Measurements from ENCODE around the gene DICER1. TPM values are rescaled to one million over a fixed set of nuclear protein-coding genes. Genes with fewer than 3 reads are reported as not detected.

The DICER1 gene
- polyA plus RNA-seq, 3 donors = 49.6 to 60.5 (median 59.2) TPM

DNA sequence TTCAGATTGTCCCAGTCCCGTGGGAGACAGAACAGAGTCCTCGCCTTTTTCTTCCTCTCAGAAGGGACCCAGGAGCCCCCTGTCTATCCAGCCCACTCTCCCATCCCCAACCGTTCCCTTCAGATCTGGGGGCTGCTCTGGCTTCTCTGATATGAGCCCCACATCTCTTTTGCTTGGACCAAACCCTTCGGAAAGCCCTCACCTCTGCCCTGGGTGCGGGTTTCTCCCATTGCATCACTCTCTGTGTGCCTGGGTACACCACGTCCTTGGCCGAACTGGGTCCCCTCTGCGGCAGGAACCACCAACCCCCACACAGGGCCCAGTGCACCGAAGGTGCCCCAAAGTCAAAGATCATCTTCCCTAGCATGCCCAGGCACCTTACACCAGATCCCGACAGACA lies 87.8 kb downstream of the DICER1 start:
- no peak for DNase-seq (ENCODE audit: extremely low read depth in 1 of 11, low read depth in 9 of 11, low spot score in 4 of 11)

DNA sequence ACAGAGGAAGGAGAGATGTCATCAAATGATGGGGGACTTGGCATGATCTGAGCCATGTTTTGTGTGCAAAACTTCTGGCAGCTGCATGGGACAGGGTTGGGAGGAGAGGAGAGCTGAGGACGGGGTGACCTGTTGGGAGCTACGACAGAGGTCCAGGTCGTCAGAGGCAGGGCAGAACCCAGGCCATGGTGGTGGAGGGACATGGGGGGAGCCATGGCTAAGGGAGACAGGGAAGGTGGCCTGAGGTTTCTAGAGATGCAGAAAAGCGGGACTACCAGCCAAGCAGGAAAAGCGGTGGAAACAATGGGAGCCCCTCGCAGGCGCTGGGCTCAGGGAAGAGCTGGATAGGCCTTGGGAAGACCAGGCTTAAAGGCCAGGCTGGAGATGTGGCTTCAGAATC lies 88.3 kb downstream of the DICER1 start:
- DNase-seq (ENCODE audit: extremely low read depth in 1 of 11, low read depth in 9 of 11, low spot score in 4 of 11) = no peak

DNA sequence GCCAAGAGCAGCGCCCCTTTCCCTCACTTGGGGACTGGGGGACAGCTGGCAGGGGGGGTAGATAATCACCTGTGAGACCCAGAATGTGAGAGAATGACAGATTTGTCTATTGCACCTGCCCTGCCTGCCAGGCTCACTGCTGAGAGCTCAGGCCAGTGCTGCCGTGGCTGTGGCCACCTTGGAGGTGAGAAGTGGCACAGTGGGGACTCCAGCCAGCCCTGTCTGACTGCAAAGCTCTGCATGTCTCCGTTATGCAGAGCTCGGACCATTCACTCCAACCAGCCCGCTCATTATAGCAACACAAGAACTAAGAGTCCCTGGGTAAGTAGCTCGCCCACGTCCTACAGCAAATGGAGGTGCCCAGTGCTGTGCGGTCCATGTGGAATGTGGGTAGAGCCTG lies 88.8 kb downstream of the DICER1 start:
- no peak for DNase-seq (ENCODE audit: extremely low read depth in 1 of 11, low read depth in 9 of 11, low spot score in 4 of 11)

DNA sequence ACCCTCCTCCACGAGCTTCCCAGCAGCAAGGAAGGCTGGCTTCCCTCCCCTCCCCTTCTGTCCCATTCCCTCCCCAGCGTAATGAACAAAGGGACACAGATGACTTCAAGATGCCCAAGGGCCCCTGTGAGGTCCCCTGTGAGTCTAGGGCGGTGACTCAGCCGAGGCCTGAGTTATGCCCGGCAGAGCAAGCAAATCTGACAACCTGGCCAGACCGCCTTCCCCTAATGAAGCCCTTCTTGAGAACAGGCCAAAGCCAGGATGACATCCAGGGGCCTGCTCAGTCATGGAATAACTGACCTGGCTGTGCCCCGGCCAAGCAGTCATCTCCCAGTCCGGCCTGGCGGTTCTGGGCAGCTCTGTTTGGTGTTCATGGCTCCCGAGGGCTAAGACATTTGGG lies 89.2 kb downstream of the DICER1 start:
- DNase-seq (ENCODE audit: extremely low read depth in 1 of 11, low read depth in 9 of 11, low spot score in 4 of 11) = no peak

DNA sequence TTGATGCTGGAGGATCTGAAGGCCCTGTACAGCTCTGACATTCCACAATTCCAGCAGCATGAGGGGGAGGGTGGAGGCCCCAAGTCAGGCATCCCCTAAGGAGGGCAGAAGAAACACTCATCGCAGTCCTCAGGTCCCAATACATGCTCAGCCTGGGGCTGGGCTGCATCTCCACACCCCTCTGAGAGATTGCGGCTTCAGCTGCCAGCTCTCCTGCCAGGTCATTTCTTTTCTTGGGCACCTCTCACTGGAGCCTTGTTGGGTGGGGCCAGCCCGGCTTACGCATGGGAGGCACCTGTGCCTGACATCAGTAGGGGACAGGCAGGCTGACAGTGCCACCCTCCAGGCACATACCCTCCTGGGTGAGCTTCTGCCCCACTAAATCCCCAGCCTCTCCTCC lies 89.8 kb downstream of the DICER1 start:
- no peak for DNase-seq (ENCODE audit: extremely low read depth in 1 of 11, low read depth in 9 of 11, low spot score in 4 of 11)

DNA sequence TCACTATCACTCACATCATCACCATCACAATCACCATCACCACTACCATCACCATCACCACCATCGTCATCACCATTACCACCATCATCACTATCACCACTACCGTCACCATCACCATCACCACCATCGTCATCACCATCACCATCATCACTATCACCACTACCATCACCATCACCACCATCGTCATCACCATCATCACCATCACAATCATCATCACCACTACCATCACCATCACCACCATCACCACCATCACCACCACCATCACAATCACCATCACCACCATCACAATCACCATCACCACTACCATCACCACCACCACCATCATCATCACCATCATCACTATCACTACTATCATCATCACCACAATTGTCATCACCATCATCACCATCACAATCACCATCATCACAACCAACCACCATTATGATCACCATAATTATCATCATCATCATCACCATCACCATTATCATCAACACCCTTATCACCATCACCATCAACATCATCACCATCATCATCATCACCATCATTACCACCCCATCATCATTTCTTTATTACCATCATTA lies 90.8 kb downstream of the DICER1 start:
- DNase-seq (ENCODE audit: extremely low read depth in 1 of 11, low read depth in 9 of 11, low spot score in 4 of 11) = no peak

DNA sequence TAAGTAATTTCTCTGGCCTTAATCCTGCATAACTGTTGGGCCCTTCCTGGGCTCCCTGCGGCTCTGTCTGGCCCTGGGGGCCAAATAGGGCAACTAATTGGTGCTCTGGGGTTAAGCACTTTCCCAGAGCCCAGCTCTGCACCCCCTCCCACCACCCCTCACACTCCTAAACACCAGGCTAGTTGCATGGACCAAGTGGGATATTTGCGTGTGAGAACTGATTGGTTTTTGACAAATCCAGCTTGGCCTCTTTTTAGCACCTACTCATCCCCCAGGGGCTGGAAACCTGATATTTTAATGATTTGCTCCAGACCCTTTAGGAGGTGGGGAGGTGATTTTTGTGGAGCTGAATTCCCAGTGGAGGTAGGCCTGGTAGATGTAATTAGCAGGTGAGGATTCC lies 91.9 kb downstream of the DICER1 start:
- DNase-seq (ENCODE audit: extremely low read depth in 1 of 11, low read depth in 9 of 11, low spot score in 4 of 11) = no peak

DNA sequence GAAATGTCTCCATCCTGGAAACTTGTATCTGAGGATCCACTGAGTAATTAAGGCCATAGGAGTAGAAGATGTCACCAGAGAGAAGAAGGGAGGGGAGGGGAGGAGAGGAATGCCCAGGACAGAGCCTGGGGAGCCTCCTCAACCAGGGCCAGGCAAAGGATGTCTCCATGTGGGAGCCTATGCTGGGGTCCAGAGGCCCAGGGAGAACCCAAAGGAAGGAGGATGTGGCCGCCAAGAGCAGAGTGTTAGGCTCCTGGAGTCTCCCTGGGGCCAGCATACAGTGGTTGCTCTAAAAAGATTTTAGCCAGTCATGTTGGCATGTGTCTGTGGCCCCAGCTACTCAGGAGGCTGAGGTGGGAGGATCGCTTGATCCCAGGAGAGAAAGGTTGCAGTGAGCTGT lies 92.6 kb downstream of the DICER1 start:
- DNase-seq (ENCODE audit: extremely low read depth in 1 of 11, low read depth in 9 of 11, low spot score in 4 of 11) = no peak

DNA sequence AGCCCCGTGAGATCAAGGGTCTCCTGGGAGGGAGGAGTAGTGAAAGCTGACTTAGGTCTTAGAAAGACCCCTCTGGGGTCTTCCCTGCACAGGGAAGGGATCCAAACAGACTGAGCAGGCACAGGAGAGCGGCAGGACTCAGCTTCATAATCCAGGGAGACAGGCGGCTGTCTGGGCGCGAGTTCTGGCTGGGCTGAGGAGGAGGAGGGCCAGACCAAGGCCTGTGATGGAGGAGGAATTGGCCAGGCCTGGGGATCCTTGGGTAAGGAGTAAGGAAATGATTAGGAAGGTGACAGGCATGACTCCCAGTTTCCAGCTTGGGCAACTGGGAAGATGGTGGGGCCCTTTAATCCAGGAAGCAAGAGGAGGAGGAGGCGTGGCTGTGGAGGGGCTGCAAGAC lies 93.1 kb downstream of the DICER1 start:
- no peak for DNase-seq (ENCODE audit: extremely low read depth in 1 of 11, low read depth in 9 of 11, low spot score in 4 of 11)

DNA sequence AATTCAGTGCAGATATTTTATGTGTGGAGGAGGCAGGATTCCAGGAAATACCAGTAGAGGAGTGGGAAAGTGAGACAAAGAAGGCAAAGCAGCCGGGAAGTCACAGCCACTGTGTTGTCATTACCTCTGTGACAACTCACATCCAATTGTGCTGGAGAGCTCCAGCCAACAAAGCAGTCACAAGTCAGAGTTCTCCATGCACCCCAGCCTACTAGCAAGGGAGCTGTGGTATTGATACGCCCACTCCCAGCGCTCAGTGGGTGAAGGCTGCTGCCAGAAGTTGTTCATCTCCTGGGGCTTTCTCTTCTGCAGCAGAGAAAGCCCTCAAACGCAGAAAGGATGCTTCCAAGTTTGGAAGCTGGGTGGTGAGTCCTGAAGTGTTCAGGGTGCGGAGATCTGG lies 93.9 kb downstream of the DICER1 start:
- DNase-seq (ENCODE audit: extremely low read depth in 1 of 11, low read depth in 9 of 11, low spot score in 4 of 11) = peak in 1 of 11 donors; percentile 10

DNA sequence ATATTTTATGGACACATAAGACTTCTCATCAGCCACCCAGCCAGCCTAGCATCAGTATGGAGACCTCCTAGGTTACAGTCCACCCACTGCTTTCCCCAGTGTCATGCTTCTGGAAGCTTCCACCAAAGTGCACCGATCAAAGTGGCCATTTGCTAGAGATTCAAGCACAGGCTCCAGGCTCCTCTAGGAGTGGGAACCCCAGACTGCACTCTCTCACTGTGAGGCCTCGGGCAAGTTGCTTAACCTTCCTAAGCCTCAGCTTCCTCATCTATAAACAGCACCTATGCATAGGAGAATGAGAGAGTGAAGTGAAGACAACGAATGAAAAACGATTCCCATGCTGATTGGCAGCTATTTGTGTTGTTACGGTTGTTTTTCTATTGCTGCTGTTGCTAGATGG lies 94.4 kb downstream of the DICER1 start:
- DNase-seq (ENCODE audit: extremely low read depth in 1 of 11, low read depth in 9 of 11, low spot score in 4 of 11) = no peak

DNA sequence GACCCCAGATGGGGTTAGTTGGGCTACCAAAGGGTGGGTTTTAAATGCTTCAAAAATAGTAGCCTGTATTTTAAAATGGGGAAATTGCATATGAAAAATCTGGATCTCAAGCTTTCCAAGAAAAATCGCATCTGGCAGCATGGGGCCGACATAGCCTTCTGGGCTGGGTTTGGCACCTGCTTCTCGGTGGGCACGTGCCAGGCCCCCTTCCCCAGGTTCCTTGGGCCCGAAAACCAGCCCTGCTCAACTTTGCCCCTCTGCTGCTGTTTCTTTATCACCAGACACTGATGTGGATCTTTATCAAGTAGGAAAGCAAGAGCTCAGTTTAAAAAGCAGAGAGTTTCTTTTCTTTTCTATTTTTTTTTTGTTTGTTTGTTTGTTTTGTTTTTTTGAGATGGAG lies 95.1 kb downstream of the DICER1 start:
- DNase-seq (ENCODE audit: extremely low read depth in 1 of 11, low read depth in 9 of 11, low spot score in 4 of 11) = no peak

DNA sequence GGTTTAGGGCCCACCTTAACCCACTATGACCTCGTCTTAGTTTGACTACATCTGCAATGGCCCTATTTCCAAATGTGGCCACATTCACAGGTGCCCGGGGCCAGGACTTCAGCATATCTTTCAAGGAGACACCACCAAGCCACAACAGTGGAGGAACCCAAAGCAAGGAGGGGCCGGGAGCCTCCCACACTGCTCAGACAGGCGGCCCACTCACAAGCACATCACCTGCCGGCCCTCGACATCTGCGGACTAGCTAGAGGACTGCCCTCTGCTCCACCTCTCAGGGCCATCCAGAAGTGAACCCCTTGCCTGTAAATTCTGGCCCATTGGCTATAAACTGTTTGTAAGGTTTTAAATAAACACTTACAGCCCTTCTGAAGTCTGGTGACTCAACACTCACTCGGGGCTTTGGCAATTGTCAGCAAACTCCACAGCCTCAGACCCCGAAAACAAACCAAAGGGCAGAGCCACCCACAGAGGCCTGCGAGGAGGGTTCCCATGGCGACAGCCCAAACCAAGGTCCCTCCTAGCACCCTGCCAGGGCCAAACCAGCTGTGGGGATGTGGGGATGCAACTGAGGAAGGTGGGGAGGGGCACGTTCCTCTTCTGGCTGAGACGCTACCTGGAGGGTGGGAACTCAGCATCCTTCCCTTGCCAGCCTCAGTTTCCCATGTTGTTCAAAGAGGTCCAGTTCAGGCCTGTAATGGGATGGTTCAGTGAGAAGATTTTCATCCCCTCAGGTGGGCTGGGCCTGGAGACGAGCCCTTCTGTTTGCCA lies 95.8 kb downstream of the DICER1 start:
- DNase-seq (ENCODE audit: extremely low read depth in 1 of 11, low read depth in 9 of 11, low spot score in 4 of 11) = no peak

DNA sequence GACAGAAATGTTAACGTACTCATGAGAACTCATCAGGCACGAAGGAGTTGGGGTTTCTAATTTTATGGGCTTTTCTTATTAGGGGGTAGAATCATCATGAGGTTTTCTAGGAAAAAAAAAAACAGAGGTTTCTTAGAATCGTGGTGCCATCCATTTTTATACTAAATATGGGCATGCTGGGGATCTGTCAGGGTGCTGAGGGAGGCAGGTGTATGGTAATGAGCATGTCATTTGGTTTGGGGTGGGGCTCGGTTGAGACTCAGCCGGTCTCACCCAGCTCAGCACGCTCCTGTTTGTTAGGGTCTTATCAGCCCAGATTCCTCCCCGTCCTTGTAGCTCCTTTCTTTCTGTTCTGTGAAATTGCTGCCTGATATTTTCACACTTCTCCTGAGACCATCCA lies 98.2 kb downstream of the DICER1 start:
- DNase-seq (ENCODE audit: extremely low read depth in 1 of 11, low read depth in 9 of 11, low spot score in 4 of 11) = no peak

DNA sequence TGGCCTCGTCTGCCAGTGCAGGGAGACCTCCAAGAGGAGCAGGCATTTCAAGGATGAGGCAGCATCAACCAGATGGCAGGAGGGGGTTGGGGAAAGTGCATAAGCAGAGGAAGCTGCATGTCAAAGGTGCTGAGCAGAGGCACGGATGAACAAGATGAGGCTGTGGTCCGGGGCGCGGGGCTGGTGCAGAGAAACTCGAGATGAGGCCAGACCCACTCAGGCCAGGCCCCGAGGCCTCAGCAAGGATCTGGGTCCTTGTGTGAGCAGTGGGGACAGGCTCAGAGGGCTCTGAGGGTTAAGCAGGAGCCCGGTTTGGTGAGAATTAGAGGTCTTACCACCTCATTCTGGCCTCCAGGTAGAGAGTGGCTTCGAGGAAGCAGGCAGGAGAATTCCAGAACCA lies 98.8 kb downstream of the DICER1 start:
- no peak for DNase-seq (ENCODE audit: extremely low read depth in 1 of 11, low read depth in 9 of 11, low spot score in 4 of 11)

DNA sequence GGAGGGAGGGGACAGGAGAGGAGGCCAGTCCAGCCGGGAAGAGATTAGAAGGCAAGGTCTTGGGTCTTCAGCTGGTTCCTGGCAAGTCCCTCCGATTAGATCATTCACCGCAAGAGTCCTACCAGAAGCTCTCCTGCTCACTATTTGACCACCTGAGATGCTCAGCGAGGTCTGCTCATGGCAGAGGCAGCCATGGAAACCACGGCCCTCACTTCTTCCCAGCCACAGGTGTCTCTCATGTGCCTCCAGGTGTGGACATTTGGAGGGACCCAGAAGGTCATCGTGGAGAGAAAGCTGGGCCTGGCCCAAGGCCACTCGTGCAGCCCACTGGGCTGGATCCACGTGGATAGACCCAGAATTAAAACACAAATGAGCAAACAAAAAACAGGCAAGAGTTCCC lies 99.5 kb downstream of the DICER1 start:
- DNase-seq (ENCODE audit: extremely low read depth in 1 of 11, low read depth in 9 of 11, low spot score in 4 of 11) = no peak

DNA sequence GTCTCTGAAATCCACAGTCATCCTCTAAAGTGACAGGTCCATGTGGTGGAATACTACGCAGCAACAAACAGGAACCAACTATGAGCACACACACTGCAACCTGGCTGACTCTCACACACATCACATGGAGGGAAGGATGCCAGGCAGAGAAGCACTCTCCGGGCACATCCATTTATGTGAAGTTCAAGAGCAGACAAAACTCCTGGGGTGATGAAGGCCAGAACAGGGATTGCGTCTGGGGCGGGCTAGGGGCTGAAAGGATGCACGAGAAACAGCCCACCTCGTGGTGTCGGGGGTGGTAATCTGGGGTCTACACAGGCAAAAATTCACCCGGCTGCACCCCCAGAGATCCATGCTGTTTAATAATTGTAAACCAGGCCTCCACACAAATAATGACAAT lies 100.2 kb downstream of the DICER1 start:
- DNase-seq (ENCODE audit: extremely low read depth in 1 of 11, low read depth in 9 of 11, low spot score in 4 of 11) = no peak

DNA sequence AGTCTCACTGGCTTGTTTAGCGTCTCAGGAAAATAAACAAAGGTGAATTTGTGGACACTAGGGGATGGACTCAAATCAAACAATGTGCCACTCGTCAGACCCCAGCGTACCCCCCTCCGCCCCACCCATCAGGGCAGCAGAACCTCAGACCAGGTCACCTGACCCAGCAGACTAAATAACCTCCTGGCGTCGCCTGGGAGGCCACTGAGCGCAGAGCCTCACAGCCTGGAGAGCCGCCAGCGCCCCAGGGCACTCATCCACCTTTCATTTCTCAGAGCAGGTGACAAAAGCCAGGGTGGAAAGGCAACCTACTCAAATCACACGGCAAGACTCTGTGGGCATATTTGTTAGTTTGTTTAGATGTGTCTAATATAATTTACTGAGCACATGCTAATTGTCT lies 100.9 kb downstream of the DICER1 start:
- DNase-seq (ENCODE audit: extremely low read depth in 1 of 11, low read depth in 9 of 11, low spot score in 4 of 11) = no peak

DNA sequence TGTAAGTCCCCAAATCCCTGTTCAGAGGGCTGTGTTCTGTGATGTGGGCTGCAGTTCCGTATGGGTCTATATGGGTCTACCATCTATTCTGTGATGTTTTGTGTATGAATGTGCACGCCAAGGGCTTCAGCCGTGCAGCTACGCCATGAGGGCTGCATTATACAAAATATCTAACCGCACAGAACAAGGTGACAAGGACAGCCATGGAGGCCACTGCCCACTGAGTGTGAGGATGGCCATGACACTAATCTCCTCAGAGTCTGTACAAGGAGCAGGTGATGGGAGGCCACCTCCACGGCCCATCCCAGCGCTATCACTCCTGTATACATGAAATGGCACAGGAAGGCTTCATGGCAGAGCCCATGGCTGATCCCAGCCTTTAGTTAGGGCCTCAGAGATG lies 102.0 kb downstream of the DICER1 start:
- no peak for DNase-seq (ENCODE audit: extremely low read depth in 1 of 11, low read depth in 9 of 11, low spot score in 4 of 11)

DNA sequence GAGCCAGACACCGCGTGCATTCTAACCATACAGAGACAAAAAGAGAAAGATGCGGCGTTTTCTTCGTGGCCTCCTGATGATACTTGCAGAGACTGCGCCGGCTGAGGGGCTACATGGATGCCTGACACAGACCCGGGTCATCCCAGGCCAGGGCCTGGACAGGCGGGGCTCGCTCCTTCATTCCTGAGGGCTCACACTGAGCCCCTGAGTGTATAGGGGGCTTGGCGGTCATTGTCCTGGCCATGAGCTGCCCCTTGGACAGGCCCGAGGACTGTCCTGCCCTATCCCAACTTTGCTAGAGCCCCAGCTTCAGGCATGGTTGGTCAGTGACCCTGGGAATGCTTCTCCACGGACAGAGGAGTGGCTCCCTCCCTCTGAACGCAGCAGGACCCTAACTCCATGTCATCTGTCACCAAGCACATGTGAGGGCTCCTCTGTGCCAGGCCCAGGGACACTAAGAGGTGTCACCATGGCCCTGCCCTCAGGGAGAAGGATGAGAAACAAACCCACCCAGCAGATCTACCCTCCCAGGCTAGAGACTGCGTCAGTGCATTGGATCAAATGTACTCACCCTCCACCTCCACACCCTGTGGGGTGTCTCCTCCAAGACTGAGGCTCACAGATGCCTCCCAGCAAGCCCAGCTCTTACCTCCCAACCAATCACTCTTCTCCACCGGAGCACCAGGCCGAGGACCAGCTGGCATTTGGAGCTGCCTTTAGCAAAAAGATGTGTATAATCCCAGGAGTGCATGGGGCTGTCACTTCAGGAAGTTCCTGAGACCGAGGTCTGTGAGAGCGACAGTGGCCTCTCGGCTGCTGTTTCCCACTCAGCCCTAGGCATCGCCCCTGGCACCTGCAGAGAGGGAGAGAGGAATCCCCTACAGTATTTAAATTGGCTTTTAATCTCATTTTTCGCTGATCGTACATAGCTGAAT lies 102.7 kb downstream of the DICER1 start:
- no peak for DNase-seq (ENCODE audit: extremely low read depth in 1 of 11, low read depth in 9 of 11, low spot score in 4 of 11)
